ENCODE results near the gene MUC2. TPM values are rescaled to one million over a fixed set of nuclear protein-coding genes. Genes with fewer than 3 reads are reported as not detected.
A peak's percentile ranks its signal among the peaks of the same experiment; 100 is the strongest.

MUC2 gene
- total RNA-seq, 1 donor from 2014 or later, result not detected

GRCh38 chr11:1078191-1078601 is 3.5 kb downstream of the MUC2 start:
- H2AFZ ChIP-seq (replicated peaks), result no peak overlapping the region
- TF ChIP-seq EZH2 (IDR thresholded peaks at IDR 0.05), result no peak
- TF ChIP-seq EZH2phosphoT487 (IDR thresholded peaks at IDR 0.05), result no peak
- TF ChIP-seq CTCF (IDR thresholded peaks at IDR 0.05), result no peak
- no peaks in the 10 kb centered on the region for H3K79me2 ChIP-seq (ENCODE audit: low read depth)
- H3K27ac ChIP-seq, result no peak overlapping the region
- Mint-ChIP-seq H3K36me3 (no peaks in the 10 kb centered on the region), H3K4me1 (no peaks in the 10 kb centered on the region), H3K4me3 (no peak overlapping the region), H3K27me3 (ENCODE audit: insufficient read depth, low read depth) (peaks cover under 1% of the 10 kb centered on the region), H3K27ac (no peak overlapping the region), H3K9me3 (no peaks in the 10 kb centered on the region)
- no peak overlapping the region for H3K9ac ChIP-seq
- H3K36me3 ChIP-seq, result no peaks in the 10 kb centered on the region
- no peak overlapping the region for H3K4me2 ChIP-seq
- no peak overlapping the region for H3K4me3 ChIP-seq
- H3F3A ChIP-seq (ENCODE audit: low read depth), result no peaks in the 10 kb centered on the region
- H3K4me1 ChIP-seq, result peaks cover 14% of the 10 kb centered on the region
- H3K27me3 ChIP-seq, result no peaks in the 10 kb centered on the region
- no peaks in the 10 kb centered on the region for H3K9me3 ChIP-seq (ENCODE audit: low read depth)
- peak; percentile 1 for DNase-seq (ENCODE audit: low spot score)
- no peaks in the 10 kb centered on the region for H4K20me1 ChIP-seq (ENCODE audit: low read depth)

DNA sequence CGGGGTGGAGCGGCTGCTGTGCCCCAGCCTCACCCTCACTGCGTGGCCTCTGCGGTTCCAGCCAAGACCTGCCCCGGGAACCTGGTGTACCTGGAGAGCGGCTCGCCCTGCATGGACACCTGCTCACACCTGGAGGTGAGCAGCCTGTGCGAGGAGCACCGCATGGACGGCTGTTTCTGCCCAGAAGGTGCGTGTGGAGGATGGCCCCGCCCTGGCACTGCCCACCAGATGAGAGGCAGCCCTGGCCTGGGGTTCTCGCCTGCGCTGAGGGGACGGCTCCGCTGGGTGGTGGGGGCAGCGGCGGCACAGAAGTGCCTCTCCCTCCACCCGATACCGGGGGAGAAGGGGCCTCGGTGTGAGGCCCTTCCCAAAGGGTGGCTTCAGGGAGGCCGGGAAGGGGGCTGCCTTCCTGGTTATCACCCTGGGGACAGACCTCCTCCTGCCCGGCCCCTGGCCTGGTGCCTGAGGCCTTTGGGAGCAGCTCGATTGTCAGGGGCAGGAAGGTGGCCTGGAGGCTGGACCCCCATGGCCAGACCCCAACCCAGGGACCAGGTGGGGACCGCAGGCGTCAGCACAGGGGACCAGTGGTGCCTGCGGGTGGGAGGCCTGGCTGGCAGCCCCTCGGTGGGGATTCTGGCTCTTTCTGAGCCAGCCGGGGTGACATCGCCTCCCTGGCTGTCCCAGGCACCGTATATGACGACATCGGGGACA is 7.1 kb downstream of the MUC2 start:
- peaks cover 2% of the 10 kb centered on the region for H3K27me3 Mint-ChIP-seq (ENCODE audit: insufficient read depth, low read depth)
- H3K36me3 Mint-ChIP-seq, result no peaks in the 10 kb centered on the region
- Histone ChIP-seq H3K4me3 (no peak overlapping the region), H3K36me3 (no peaks in the 10 kb centered on the region), H3K4me1 (no peaks in the 10 kb centered on the region), H2AFZ (replicated peaks) (no peak overlapping the region), H3K79me2 (ENCODE audit: low read depth) (no peaks in the 10 kb centered on the region), H3K27ac (no peak overlapping the region), H4K20me1 (ENCODE audit: low read depth) (no peaks in the 10 kb centered on the region), H3K9me3 (ENCODE audit: low read depth) (no peaks in the 10 kb centered on the region), H3K9ac (no peak overlapping the region), H3F3A (ENCODE audit: low read depth) (no peaks in the 10 kb centered on the region), H3K4me2 (no peak overlapping the region), H3K27me3 (no peaks in the 10 kb centered on the region)
- TF ChIP-seq CTCF (IDR thresholded peaks at IDR 0.05) (no peak), EZH2phosphoT487 (IDR thresholded peaks at IDR 0.05) (no peak), EZH2 (IDR thresholded peaks at IDR 0.05) (no peak)
- H3K4me3 Mint-ChIP-seq, result no peak overlapping the region
- H3K27ac Mint-ChIP-seq, result no peak overlapping the region
- no peak for DNase-seq (ENCODE audit: low spot score)
- no peaks in the 10 kb centered on the region for H3K9me3 Mint-ChIP-seq
- no peaks in the 10 kb centered on the region for H3K4me1 Mint-ChIP-seq

GRCh38 chr11:1082346-1082727 is 7.7 kb downstream of the MUC2 start:
- Histone ChIP-seq H3K9me3 (ENCODE audit: low read depth) (no peaks in the 10 kb centered on the region), H3K27me3 (no peaks in the 10 kb centered on the region), H3K4me2 (no peak overlapping the region), H4K20me1 (ENCODE audit: low read depth) (no peaks in the 10 kb centered on the region), H3K4me3 (no peak overlapping the region), H3K27ac (no peak overlapping the region), H3F3A (ENCODE audit: low read depth) (no peaks in the 10 kb centered on the region), H3K36me3 (no peaks in the 10 kb centered on the region), H2AFZ (replicated peaks) (no peak overlapping the region), H3K4me1 (no peaks in the 10 kb centered on the region), H3K9ac (no peak overlapping the region), H3K79me2 (ENCODE audit: low read depth) (no peaks in the 10 kb centered on the region)
- no peak overlapping the region for H3K4me3 Mint-ChIP-seq
- TF ChIP-seq CTCF (IDR thresholded peaks at IDR 0.05), result no peak
- TF ChIP-seq EZH2phosphoT487 (IDR thresholded peaks at IDR 0.05), result no peak
- TF ChIP-seq EZH2 (IDR thresholded peaks at IDR 0.05), result no peak
- no peaks in the 10 kb centered on the region for H3K4me1 Mint-ChIP-seq
- H3K36me3 Mint-ChIP-seq, result no peaks in the 10 kb centered on the region
- no peaks in the 10 kb centered on the region for H3K9me3 Mint-ChIP-seq
- no peak for DNase-seq (ENCODE audit: low spot score)
- peaks cover 2% of the 10 kb centered on the region for H3K27me3 Mint-ChIP-seq (ENCODE audit: insufficient read depth, low read depth)
- H3K27ac Mint-ChIP-seq, result no peak overlapping the region
